ENCODE data around the gene RSF1.
A peak's percentile ranks its signal among the peaks of the same experiment; 100 is the strongest.

RSF1 gene

GRCh38 chr11:77750394-77751156, 69.9 kb downstream of the RSF1 start:
- no peak for DNase-seq (ENCODE audit: low read depth in 2 of 2)

GRCh38 chr11:77749232-77749631, 71.3 kb downstream of the RSF1 start:
- no peak for DNase-seq (ENCODE audit: low read depth in 2 of 2)

DNA sequence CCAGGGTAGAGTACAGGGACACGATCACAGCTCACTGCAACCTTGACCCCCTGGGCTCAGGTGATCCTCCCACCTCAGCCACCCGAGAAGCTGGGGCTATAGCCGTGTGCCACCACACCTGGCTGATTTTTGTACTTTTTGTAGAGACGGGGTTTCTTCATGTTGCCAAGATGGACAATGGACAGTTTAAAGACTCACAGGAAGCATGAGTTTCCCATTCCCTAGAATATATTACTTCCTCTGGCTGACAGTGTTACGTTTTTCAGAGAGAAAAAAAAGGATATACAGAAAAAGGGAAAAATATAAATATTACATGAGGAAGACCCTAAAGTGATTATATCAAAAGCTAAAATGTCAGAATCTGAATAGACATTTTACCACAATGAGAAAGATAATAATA, 72.3 kb downstream of the RSF1 start:
- no peak for DNase-seq (ENCODE audit: low read depth in 2 of 2)

GRCh38 chr11:77747381-77747969, 73.0 kb downstream of the RSF1 start:
- no peak for DNase-seq (ENCODE audit: low read depth in 2 of 2)

DNA sequence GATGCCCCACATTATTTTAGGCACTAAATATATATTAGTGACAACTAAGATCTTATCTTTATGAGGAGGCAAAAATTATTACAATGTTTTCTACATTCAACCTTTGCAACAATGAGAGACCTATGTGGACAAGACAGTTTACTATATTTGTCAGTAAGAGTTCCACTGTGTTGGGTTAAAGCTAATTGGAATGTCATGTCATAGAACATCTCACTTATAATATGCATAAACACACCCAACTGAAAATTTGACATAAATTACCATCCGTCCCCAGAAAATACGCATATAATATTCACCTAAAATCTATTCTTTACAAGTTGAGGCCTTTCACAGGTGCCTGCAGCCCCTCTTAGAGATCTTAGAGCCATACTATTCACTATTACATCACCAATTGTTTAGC, 84.0 kb downstream of the RSF1 start:
- no peak for DNase-seq (ENCODE audit: low read depth in 2 of 2)

DNA sequence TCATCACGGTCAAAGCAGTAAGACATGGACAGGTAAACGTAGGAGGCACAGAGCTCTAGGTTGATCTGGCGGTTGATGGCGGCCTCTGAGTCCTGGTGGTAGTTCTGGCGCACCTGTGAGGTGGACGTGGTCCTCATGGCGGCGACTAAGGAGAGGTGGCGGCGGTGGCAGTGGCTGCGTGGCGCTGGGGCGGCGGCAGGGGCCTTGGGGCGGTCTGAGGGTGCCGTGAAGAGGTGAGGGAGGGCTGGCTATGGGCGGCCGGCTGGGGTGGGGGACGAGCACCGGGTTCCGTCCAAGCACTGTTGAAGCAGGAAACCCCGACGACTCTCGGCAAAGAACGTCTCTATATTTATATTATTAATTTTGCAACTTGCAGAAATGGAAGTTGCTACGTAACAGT, 85.6 kb downstream of the RSF1 start:
- no peak for DNase-seq (ENCODE audit: low read depth in 2 of 2)

GRCh38 chr11:77732143-77732542, 88.4 kb downstream of the RSF1 start:
- DNase-seq (ENCODE audit: low read depth in 2 of 2) = no peak

DNA sequence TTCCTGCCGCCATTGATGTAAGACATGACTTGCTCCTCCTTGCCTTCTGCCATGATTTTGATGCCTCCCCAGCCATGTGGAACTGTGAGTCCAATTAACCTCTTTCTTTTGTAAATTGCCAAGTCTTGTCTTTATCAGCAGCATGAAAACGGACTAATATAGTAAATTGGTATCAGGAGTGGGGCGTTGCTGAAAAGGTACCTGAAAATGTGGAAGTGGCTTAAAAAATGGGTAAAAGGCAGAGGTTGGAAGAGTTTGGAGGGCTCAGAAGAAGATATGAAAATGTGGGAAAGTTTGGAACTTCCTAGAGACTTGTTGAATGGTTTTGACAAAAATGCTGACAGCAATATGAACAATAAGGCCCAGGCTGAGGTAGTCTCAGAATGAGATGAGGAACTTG, 89.7 kb downstream of the RSF1 start:
- no peak for DNase-seq (ENCODE audit: low read depth in 2 of 2)

- no peak for DNase-seq (ENCODE audit: low read depth in 2 of 2)
These were observed 91.5 kb downstream of the RSF1 start for GRCh38 chr11:77729063-77729462.

DNA sequence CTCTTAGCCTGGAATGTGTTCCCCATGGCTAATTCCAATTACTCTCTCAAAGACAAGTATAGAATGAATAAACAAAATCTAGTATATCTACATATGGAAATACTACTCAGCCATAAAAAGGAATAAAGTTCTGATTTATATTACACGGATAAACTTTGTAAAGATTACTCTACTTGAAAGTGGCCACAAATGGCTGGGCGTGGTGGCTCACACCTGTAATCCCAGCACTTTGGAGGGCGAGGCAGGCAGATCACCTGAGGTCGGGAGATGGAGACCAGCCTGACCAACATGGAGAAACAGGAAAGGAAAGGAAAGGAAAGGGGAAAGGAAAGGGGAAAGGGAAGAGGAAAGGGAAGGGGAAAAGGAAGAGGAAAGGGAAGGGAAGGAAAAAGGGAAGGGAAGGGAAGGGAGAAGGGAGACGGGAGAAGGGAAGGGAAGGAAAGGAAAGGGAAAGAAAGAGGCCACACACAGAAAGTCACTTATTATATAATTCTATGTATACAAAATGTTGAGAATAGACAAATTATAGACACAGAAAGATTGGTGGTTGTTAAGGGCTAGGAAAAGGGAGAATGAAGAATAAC, 92.2 kb downstream of the RSF1 start:
- no peak for DNase-seq (ENCODE audit: low read depth in 2 of 2)

GRCh38 chr11:77726524-77726923, 94.0 kb downstream of the RSF1 start:
- no peak for DNase-seq (ENCODE audit: low read depth in 2 of 2)

DNA sequence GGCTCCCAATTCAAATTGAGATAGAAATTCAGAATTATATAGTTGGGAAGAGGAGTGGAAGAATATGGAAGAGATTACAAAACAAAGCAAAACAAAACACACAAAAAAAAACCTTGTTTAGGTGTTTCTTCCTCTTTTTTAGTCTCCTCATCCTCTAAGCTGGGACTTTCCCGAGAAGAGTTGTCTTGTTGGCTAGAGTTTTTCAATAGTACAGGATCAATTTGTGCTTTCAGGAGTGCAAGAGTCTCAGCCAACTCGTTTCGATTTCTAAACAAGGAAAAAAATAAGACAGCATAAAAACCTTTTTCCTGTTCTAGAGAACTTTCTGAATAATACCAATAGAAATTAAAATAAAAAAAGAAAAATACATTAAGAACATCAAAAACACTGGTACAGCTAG, 95.1 kb downstream of the RSF1 start:
- DNase-seq (ENCODE audit: low read depth in 2 of 2) = no peak

DNA sequence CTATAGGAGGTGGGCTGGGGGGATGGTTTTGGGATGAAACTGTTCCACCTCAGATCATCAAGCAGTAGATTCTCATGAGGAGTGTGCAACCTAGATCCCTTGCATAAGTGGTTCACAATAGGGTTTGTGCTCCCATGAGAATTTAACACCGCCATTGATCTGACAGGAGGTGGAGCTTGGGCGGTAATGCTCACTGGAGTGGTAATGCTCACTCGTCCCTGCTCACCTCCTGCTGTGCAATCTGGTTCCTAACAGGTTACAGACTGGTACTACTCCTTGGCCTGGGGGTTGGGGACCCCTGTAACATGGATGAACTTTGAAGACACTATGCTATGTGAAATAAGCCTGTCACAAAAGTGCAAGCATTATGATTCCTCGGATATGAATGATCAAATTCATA, 95.9 kb downstream of the RSF1 start:
- no peak for DNase-seq (ENCODE audit: low read depth in 2 of 2)

DNA sequence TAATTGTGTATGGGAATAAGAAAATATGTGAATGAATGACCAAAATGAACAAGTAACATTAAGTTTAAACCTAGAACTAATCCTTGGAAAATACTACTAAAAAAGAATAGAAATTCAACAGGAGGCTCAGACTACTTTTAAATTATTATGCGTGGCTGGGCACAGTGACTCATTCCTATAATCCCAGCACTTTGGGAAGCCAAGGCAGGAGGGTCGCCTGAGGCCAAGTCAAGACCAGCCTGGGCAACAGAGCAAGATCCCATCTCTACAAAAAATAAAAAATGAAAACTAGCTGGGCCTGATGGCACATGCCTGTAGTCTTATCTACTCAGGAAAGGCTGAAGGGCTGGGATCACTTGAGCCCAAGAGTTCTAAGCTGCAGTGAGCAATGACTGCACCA, 97.5 kb downstream of the RSF1 start:
- DNase-seq (ENCODE audit: low read depth in 2 of 2) = no peak

DNA sequence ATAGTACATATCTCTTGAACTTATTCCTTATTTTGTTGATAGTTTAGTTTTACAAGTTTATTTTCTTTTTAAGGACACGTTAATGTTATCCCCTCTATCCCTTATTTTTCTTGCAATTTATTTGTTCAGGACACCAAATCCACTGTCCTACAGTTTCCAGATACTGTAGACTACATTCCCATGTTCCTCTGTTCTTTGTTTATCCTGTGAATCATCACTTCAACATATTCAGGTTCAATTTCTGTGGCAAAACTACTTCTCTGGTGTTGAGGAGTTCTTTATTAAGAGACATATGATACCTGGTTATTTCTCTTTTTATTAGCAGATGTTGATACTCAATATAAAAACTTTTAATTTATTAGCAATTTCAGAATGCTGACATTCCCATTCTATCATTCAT, 110.2 kb downstream of the RSF1 start:
- DNase-seq (ENCODE audit: low read depth in 2 of 2) = no peak

GRCh38 chr11:77705876-77706579, 114.5 kb downstream of the RSF1 start:
- no peak for DNase-seq (ENCODE audit: low read depth in 2 of 2)

- peak in 1 of 2 donors; percentile 2 for DNase-seq (ENCODE audit: low read depth in 2 of 2)
These were observed 115.2 kb downstream of the RSF1 start for GRCh38 chr11:77705195-77705875.

DNA sequence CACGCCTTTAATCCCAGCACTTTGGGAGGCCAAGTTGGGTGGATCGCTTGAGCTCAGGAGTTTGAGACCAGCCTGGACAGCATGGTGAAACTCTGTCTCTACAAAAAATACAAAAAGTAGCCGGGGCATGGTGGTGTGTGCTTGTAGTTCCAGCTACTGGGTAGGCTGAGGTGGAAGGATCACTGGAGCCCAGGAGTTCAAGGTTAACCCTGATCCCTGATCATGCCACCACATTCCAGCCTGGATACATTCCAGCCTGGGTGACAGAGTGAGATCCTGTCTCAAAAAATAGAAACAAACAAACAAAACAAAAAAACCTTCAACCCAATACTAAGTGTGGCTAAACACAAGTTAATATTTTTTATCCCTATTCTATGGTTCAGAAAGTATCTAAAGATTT, 116.5 kb downstream of the RSF1 start:
- no peak for DNase-seq (ENCODE audit: low read depth in 2 of 2)

DNA sequence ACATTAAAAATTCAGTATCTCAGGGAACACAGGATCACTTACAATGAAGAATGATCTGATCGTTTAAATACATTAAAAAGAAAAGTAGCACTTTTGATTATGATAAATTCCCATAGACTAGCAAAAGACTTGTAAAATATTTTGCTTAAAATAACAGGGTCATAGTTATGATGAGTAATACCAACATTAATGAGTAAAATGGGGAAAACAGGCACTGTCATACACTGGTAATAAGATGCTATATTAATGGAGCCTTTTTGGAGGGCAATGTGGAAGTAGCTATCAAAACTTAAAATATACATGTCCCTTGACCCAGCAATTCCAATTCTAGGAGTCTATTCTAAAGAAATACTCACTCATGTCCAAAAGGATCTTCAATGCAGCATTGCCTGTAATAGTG, 121.1 kb downstream of the RSF1 start:
- no peak for DNase-seq (ENCODE audit: low read depth in 2 of 2)

DNA sequence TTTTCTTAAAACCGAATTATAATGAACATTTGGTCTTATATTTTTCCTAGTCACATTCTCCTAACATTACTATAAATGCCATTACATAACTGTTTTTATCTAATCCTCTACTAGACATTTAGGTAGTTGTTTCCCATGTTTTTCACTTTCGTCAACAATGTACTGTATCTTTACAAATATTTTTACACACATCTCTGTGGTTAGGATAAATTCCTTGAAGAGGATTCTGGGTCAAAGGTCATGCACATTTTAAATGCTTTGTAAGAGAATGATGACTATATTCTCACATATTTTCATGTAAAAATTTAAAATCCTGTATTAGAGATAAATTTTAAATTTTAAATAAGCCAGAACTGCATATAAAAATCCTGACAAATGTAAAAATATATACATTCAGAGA, 121.6 kb downstream of the RSF1 start:
- no peak for DNase-seq (ENCODE audit: low read depth in 2 of 2)

GRCh38 chr11:77697865-77698264, 122.7 kb downstream of the RSF1 start:
- DNase-seq (ENCODE audit: low read depth in 2 of 2) = no peak

GRCh38 chr11:77695417-77695816, 125.1 kb downstream of the RSF1 start:
- no peak for DNase-seq (ENCODE audit: low read depth in 2 of 2)
